HG03520 (cell line): ENCODE measurements around the gene PTAFR.

Experiments
- ATAC-seq: cut with Tn5 transposase; IDR thresholded peaks from one replicate; pipeline ENCODE4 v1.9.1; 2021; ENCODE audit warnings: mild to moderate bottlenecking, moderate library complexity; ENCODE audit not compliant: unreplicated experiment

PTAFR gene

DNA sequence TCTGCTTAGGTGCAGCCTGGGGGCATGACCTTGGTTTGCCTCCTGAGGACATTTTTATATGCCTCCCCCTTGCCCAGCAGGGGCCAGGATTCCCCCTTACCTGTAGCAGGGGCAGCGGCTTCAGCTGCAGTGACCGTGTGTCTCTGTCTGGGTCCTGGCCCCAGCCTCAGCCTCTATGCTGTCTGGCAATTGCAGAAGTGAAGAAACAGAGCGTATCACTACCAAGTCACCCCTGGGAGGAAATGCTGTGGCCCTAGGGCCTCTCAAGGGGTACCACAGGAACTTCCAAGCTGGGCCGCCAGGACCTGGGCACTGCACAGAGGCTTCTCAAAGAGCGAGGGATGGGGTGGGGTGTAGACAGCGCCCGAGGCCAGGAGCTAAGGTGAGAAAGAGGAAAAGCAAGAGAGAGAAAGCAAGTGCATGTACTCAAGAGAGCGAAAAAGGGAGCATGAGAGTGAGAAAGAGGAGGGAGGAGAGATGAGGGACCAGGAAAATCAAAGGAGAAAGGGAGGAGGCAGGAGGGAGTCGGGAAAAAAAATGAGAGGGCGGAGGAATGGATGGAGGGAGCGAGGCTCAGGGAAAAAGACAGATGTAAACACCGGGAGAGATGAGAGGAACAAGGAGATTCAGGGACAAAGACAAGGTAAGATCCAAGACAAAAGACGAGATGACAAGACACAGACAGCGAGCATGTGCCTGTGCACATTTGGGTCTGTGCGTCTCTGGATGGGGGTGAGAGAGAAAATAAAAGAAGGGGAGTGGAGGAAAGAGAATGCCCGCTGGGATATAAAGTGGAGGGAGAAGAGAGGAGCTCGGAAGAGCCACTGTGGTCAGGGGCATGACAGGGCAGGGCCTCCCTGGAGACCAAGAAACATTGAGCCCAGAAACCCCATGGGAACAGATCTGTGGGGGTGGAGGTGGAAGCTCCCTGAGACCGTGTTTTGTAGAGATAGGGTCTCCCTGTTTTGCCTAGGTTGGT, at the start of gene PTAFR:
Gene PTAFR (minus strand): TSS at position 199 of the 979 bp plus-strand sequence. CDS start 25,669 bp downstream, outside the sequence.
- no peak for ATAC-seq

- ATAC-seq: no peak
Measured at GRCh38 chr1:28213315-28213714, 36.8 kb upstream of the PTAFR start.

GRCh38 chr1:28209700-28210099, 33.2 kb upstream of the PTAFR start:
- ATAC-seq: no peak

GRCh38 chr1:28208818-28209441, 32.4 kb upstream of the PTAFR start:
- no peak for ATAC-seq

DNA sequence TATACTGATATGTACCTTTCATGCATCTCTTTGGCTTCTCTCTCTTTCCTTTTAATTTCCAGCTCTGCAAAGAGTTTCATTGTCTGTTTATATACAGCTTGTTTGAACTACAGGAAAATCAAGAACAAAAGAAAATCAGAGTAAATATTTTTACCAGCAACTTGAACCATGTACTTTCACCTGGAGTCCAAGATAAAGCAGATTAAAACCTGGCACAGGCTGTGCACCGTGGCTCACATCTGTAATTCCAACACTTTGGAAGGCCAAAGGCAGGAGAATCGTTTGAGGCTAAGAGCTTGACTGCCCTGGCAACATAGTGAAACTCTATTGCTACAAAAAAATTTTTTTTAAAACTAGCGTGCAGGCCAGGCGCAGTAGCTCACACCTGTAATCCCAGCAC, 28.8 kb upstream of the PTAFR start:
- ATAC-seq: no peak

DNA sequence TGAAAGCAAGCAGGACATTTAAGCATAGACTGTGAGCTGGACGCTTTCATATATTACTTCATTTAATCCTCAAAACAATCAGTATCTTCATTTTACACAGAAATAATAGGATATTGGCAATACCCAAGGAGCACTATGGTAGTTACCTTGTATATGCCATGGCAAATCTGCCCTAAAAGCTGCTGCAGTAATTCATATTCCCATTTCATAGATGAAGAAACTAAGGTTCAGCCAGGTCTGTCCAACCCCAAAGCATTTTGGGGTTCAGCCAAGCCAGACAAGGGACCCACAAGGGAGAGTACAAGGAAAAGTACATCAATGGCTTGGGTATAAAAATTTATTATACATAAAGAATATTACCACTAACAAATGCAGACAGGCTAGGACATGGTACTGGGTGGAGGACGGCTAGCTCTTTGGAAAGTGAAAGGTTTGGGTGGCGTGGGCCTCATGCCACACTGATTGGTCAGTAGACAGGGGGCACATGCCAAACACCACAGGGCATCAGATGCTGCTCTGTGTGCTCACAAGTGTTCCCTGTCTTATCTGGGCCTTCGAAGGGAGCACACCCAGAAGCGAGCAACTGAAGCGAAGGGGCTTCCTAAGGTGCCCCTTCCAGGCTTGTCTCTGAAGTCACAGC, 23.9 kb upstream of the PTAFR start:
- ATAC-seq: peak; percentile 16

- ATAC-seq: peak; percentile 86
Measured at GRCh38 chr1:28199328-28200233, 23.1 kb upstream of the PTAFR start.

DNA sequence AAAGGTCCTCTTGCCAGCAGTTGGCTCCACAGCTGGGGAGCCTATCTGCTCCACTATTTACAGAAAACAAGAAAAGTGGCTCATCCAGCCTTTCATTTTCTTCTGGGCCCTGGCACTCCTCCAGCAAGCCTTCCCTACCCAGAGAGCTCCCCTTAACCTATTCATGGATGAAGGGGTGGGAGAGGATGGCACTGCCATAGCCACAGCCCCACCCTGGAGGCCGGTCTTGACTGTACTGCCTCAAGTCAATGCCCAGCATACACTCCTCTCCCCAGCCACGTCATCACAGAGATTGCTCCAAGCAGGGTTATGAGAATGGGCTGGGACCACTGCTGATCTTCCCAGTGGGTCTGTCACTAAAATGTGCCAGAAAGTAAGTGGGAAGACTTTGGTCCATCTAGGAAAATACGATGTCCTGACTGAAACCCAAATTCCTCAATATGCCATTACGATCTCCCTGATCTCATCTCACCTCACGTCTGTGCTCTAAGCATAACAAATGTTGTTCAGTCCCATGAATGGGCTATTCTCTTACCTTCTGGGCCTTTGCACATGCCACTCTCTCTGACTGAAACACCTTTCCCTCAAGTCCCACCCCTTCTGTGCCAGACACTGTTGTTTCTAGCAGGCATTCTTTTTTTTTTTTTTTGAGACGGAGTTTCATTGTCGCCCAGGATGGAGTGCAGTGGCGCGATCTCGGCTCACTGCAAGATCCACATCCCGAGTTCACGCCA, 21.4 kb upstream of the PTAFR start:
- ATAC-seq: no peak

DNA sequence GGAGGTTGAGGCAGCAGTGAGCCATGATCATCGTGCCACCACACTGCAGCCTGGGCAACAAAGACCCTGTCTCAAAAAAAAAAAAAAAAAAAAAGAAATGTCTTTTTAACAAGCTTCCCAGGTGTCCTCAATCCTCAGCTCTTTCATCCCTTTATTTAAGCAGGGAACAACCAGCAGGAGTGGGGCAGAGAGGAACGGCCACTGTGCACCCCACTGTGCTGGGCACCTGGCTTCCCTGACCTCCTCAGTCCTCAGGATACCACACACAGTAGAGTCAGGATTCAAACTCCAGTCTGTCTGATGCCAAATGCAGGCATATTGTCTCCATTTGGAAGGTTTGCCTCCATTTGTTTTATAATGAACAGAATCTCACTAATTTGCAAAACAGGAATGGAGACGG, 19.8 kb upstream of the PTAFR start:
- no peak for ATAC-seq

GRCh38 chr1:28195780-28196179, 19.3 kb upstream of the PTAFR start:
- no peak for ATAC-seq

DNA sequence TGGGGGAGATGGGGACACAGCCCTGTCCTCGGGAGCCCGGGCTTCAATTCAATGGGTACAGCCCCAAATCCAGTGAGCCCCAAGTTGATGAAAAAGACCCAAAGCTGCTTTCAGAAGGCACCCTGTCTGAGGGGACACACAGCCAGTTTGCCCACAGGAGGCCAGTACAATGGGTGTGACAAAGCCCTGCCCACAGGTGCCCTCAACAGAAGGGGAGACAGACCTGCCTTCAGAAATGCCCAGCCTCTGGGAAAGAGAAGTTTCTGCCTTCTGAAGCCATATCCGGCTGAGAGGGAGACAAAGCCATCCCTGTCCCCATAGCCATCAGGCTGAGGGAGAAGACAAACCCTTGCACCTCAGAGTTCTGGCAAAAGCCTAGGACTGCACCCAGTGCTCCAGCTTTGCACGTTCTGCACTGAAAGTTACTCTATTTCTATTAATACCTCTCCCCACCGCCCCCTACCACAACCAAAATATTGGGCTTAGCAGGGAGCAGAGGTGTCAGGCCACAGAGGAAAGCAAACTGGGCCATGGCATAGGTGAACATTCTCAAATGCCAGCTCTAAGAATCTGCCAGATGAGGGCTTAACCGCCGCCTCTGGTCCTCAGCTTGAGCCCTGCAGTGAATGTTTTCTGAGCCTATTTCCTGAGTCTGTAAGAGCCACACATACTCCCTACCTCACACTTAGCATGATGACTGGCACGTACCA, 18.0 kb upstream of the PTAFR start:
- no peak for ATAC-seq

- ATAC-seq: no peak
Measured at GRCh38 chr1:28193701-28194161, 17.2 kb upstream of the PTAFR start.

DNA sequence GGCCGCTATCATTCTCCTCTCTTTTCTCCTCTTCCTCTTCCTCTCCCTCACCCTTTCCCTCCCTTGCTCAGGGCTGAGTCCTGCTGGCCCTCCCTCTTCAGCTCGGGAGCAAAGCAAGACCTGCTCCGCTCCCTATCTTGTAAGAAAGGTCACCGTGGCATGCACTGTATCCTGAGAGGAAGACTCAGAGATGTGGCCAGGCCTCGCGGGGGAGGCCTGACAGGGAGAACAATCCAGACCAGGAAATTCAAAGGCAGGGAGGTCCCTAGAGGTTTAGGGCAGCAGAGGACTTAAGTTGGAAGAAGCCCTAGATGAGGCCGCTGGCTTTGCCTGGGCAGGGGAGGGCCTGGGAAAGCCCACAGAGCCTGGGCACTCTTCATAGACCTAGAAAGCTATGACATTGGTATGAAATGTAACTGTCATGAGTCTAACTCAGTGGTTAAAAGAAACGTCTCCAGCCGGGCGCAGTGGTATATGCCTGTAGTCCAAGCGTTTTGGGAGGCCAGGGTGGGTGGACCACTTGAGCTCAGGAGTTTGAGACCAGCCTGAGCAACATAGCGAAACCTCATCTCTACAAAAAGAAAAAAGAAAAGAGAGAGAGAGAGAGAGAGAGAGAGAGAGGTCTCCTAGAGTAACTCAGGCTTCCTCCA, 14.6 kb upstream of the PTAFR start:
- ATAC-seq: no peak

- no peak for ATAC-seq
Measured at GRCh38 chr1:28190337-28190979, 14.0 kb upstream of the PTAFR start.

DNA sequence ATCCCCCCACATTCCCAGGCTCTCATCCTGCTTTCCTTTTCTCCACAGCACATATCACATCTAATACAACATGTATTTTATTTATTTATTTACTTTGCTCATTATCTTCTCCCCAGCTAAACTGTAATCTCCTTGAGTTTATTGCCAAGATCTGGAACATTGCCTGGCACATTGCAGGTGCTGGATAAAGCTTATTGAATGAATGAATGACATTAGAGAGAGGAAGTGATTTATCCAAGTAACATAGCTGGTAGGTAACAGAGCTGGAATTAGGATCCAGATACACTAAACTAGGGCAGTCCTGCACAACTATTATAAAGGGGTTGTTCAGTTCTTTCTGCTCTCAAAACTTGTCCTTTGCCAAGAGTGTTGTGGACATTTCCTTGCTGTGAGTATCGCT, 8.6 kb upstream of the PTAFR start:
- ATAC-seq: no peak

DNA sequence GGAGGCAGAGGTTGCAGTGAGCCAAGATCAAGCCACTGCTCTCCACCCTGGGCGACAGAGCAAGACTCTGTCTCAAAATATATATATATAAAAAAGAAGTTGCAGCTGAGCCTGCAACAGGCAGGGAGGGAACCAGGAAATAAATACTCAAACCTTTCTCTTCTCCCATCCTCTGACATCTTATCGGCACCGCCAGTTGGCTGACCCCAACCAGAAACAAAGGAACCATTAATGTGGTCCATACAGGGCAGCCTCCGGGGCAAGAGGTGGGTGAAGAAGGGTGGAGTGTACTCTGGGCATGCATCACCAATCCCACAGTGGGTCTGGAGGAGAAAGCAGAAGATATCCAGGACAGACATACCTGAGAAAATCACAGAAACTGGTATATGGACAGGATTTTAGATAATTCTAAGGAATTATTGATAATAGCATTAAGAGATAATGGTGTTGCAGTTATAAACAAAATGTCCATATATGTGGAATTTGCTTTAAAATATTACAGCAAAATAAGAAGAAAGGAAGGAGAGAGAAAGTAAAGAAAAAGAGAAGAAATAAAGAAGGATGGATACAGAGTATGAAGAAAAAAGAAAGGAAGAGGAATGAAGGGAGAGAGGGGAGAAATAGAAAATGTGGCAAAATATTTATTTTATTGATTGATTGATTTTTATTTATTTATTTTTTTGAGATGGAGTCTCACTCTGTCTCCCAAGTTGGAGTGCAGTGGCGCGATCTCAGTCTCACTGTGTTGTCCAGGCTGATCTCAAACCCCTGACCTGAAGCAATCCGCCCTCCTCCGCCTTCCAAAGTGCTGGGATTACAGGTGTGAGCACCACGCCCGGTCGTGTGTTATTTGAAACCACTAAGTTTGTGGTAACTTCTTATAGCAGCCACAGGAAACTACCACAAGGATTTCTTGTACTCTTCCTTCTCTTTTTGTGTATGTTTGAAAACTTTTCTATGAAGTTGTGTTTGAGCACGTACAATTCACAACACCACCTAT, 4.1 kb upstream of the PTAFR start:
- ATAC-seq: no peak
